ENCODE data around the gene ABI3.
"Not testable (repeated sequence)": the region's sequence is repeated elsewhere in the genome, so short reads cannot be mapped to it uniquely, and the experiment has no call there.

The ABI3 gene

GRCh38 chr17:49252148-49252695 is 41.7 kb downstream of the ABI3 start:
- DNase-seq (ENCODE audit: low read depth, low spot score): no peak

- no peak for DNase-seq (ENCODE audit: low read depth, low spot score)
Measured at GRCh38 chr17:49254066-49254465, 43.6 kb downstream of the ABI3 start.

- no peak for DNase-seq (ENCODE audit: low read depth, low spot score)
Measured at GRCh38 chr17:49255125-49255524, 44.6 kb downstream of the ABI3 start.

- DNase-seq (ENCODE audit: low read depth, low spot score): no peak
Measured at GRCh38 chr17:49258394-49258793, 47.9 kb downstream of the ABI3 start.

- no peak for DNase-seq (ENCODE audit: low read depth, low spot score)
Measured at GRCh38 chr17:49259663-49260010, 49.1 kb downstream of the ABI3 start.

GRCh38 chr17:49260011-49260816 is 49.7 kb downstream of the ABI3 start:
- peak; percentile 10 for DNase-seq (ENCODE audit: low read depth, low spot score)

GRCh38 chr17:49260817-49261291 is 50.3 kb downstream of the ABI3 start:
- no peak for DNase-seq (ENCODE audit: low read depth, low spot score)

GRCh38 chr17:49261540-49261939 is 51.0 kb downstream of the ABI3 start:
- not testable (repeated sequence) for DNase-seq (ENCODE audit: low read depth, low spot score)

- no peak for DNase-seq (ENCODE audit: low read depth, low spot score)
Measured at GRCh38 chr17:49266233-49266632, 55.7 kb downstream of the ABI3 start.

- DNase-seq (ENCODE audit: low read depth, low spot score): no peak
Measured at GRCh38 chr17:49267912-49268311, 57.4 kb downstream of the ABI3 start.

GRCh38 chr17:49269356-49269755 is 58.8 kb downstream of the ABI3 start:
- DNase-seq (ENCODE audit: low read depth, low spot score): no peak
